Adrenal gland (tissue), 12 donors: ENCODE measurements around the gene GABRA4. TPM values are rescaled to one million over a fixed set of nuclear protein-coding genes. Genes with fewer than 3 reads are reported as not detected.

Experiments
- DNase-seq, 7 donors: peaks; one replicate each; pipeline ENCODE4 v3.0.0-alpha.2; 2019 to 2020
- H3K27ac ChIP-seq, 5 donors: fragments of 200-600 bp; sonication (generic) in 4 of 5; 1 replicate in 3 of 5; 2 replicates in 2 of 5; pipeline versions ENCODE4 v1.5.1 to v1.8.0; 2016 to 2020; ENCODE audit warnings: mild to moderate bottlenecking in 1 of 5
- H3K27me3 ChIP-seq: fragments of 200-600 bp; 2 replicates; pipeline ENCODE4 v1.8.0; 2021
- H3K36me3 ChIP-seq, 2 donors: fragments of 200-600 bp; replicated peaks in 1 of 2; 1 replicate in 1 of 2; 2 replicates in 1 of 2; pipeline versions ENCODE4 v1.5.1 to v1.8.0; 2018 to 2022
- H3K4me1 ChIP-seq, 2 donors: fragments of 200-600 bp; replicated peaks in 1 of 2; 1 replicate in 1 of 2; 2 replicates in 1 of 2; pipeline versions ENCODE4 v1.5.1 to v1.8.0; 2018 to 2021
- H3K4me3 ChIP-seq, 4 donors: fragments of 200-600 bp; sonication (generic) in 3 of 4; one replicate each; pipeline ENCODE4 v1.5.1; 2016 to 2018
- H3K9me3 ChIP-seq, 3 donors: fragments of 200-600 bp; sonication (generic) in 1 of 3; replicated peaks in 1 of 3; 1 replicate in 2 of 3; 2 replicates in 1 of 3; pipeline versions ENCODE4 v1.5.1 to v1.8.0; 2016 to 2021
- CTCF ChIP-seq, 6 experiments: fragments of 450-650 bp in 4 of 6; fragments of 200-600 bp in 2 of 6; sonication (generic) in 1 of 6; IDR thresholded peaks; 1 replicate in 5 of 6; 2 replicates in 1 of 6; pipeline versions ENCODE4 v1.5.1 to v1.8.0; 2016 to 2021; ENCODE audit warnings: antibody characterized with exemption in 6 of 6, mild to moderate bottlenecking in 2 of 6, moderate library complexity in 1 of 6
- POLR2A ChIP-seq, 2 donors: fragments of 450-650 bp; IDR thresholded peaks; one replicate each; pipeline ENCODE4 v1.6.1; 2017; ENCODE audit warnings: antibody characterized with exemption in 2 of 2, mild to moderate bottlenecking in 2 of 2, moderate library complexity in 1 of 2
- WGBS, 4 donors: extraction: QIAGEN DNeasy Blood & Tissue Kit in 2 of 4; methylation state at CpG; one replicate each; pipeline versions ENCODE4 v1.1.5 to v1.1.7; 2013 to 2017; 5-methylcytosine and 5-hydroxymethylcytosine counted together
- intact Hi-C, 2 donors: fragments of 100-400 bp; cut with DNase I; formaldehyde crosslinking; loops; one replicate each; pipeline versions ENCODE4 v1.14.1 to v1.15.0; 2022 to 2023
- polyA plus RNA-seq, 3 donors: library from polyadenylated mRNA; stranded (reverse); fragments of 200-250 nt in 2 of 3; fragments of 350-450 nt in 1 of 3; fragmentation: Illumina TruSeq in 1 of 3; extraction: RNeasy Lipid Tissue Mini Kit (QIAGEN cat#74804) in 1 of 3; gene quantifications; one replicate each; pipeline ENCODE4 v1.2.3, GENCODE V29; 2013 to 2014
- total RNA-seq, 9 donors: library from RNA; depleted of rRNA in 4 of 9; stranded (reverse); fragments of >200 nt in 4 of 9; fragments of 120-200 nt in 1 of 9; fragmentation: NEBNext Ultra II Directional in 1 of 9; extraction: Animal tissue kit (Norgen Biotek cat#: 25700) in 1 of 9; gene quantifications; one replicate each; pipeline versions ENCODE4 v1.1.0 to v1.2.4, GENCODE V29; 2013 to 2023
- donor health status: healthy with polysubstance abuse.
- donor health status: Bipolar disorder and iron deficiency.
- donor health status: DM: yes; HTN: yes; CAD: no.
- donor health status: DM: no; HTN: no; CAD: no.
- donor health status: DM: no; HTN: no; CAD: no.
- donor health status: DM: yes; HTN: yes; CAD: no.

GABRA4 gene
- total and polyA plus RNA-seq, 12 donors: under 0.01 to 0.14 TPM; not detected in 10

GRCh38 chr4:46979726-46980125, 13.7 kb downstream of the GABRA4 start:
- 72 to 83% (median 79%) methylated on average over 4 of the region's 4 CpGs for WGBS, 4 donors
- no peaks in the 10 kb centered on the region for H3K4me1 ChIP-seq
- no peak overlapping the region for H3K4me3 ChIP-seq
- no peaks in the 10 kb centered on the region for H3K27me3 ChIP-seq
- no peak for DNase-seq
- no peaks in the 10 kb centered on the region for H3K36me3 ChIP-seq
- intact Hi-C loops: no loop called here
- no peak overlapping the region for H3K27ac ChIP-seq
- H3K9me3 ChIP-seq: no peaks in the 10 kb centered on the region
- TF ChIP-seq POLR2A (IDR thresholded peaks at IDR 0.05) (no peak), CTCF (IDR thresholded peaks at IDR 0.05) (no peak)

GRCh38 chr4:46979283-46979682, 14.1 kb downstream of the GABRA4 start:
- H3K36me3 ChIP-seq: no peaks in the 10 kb centered on the region
- H3K27ac ChIP-seq: no peak overlapping the region
- no peak overlapping the region for H3K4me3 ChIP-seq
- 62 to 71% (median 67%) methylated on average over 2 of the region's 2 CpGs for WGBS, 4 donors
- DNase-seq: no peak
- H3K4me1 ChIP-seq: no peaks in the 10 kb centered on the region
- no peak for TF ChIP-seq CTCF (IDR thresholded peaks at IDR 0.05)
- H3K9me3 ChIP-seq: no peaks in the 10 kb centered on the region
- intact Hi-C loops: no loop called here
- H3K27me3 ChIP-seq: no peaks in the 10 kb centered on the region

GRCh38 chr4:46977245-46977644, 16.1 kb downstream of the GABRA4 start:
- H3K27me3 ChIP-seq: no peaks in the 10 kb centered on the region
- no peak overlapping the region for H3K27ac ChIP-seq
- no peaks in the 10 kb centered on the region for H3K36me3 ChIP-seq
- WGBS, 4 donors: 79 to 85% (median 80%) methylated on average over 2 of the region's 2 CpGs
- no peak for DNase-seq
- no peak for TF ChIP-seq POLR2A (IDR thresholded peaks at IDR 0.05)
- intact Hi-C loops: no loop called here
- no peaks in the 10 kb centered on the region for H3K9me3 ChIP-seq
- no peaks in the 10 kb centered on the region for H3K4me1 ChIP-seq
- H3K4me3 ChIP-seq: no peak overlapping the region

GRCh38 chr4:46975812-46976553, 17.4 kb downstream of the GABRA4 start:
- no peak for DNase-seq
- Histone ChIP-seq H3K4me3 (no peak overlapping the region), H3K27ac (no peak overlapping the region), H3K9me3 (no peaks in the 10 kb centered on the region), H3K4me1 (no peaks in the 10 kb centered on the region), H3K27me3 (no peaks in the 10 kb centered on the region), H3K36me3 (no peaks in the 10 kb centered on the region)
- WGBS, 4 donors: 64 to 71% (median 66%) methylated on average over 4 of the region's 4 CpGs
- no peak for TF ChIP-seq CTCF (IDR thresholded peaks at IDR 0.05)
- TF ChIP-seq POLR2A (IDR thresholded peaks at IDR 0.05): no peak
- intact Hi-C loops: no loop called here
